Stimulated activated naive CD8-positive, alpha-beta T cell treated with anti-CD3 and anti-CD28 coated beads, Interleukin-15, Interleukin-2, amounts not matched to agents 100 U/mL and 50 U/mL, for 24 hours (primary cell): ENCODE measurements around the gene HSPA5.
"Not testable (repeated sequence)": the region's sequence is repeated elsewhere in the genome, so short reads cannot be mapped to it uniquely, and the experiment has no call there.

Experiments
- ATAC-seq: fragments of 150-1000 bp; cut with Tn5 transposase; one replicate; pipeline ENCODE4 v1.10.0; 2021
- DNase-seq: peaks from one replicate; pipeline ENCODE4 v3.0.0; 2021

HSPA5 gene

DNA sequence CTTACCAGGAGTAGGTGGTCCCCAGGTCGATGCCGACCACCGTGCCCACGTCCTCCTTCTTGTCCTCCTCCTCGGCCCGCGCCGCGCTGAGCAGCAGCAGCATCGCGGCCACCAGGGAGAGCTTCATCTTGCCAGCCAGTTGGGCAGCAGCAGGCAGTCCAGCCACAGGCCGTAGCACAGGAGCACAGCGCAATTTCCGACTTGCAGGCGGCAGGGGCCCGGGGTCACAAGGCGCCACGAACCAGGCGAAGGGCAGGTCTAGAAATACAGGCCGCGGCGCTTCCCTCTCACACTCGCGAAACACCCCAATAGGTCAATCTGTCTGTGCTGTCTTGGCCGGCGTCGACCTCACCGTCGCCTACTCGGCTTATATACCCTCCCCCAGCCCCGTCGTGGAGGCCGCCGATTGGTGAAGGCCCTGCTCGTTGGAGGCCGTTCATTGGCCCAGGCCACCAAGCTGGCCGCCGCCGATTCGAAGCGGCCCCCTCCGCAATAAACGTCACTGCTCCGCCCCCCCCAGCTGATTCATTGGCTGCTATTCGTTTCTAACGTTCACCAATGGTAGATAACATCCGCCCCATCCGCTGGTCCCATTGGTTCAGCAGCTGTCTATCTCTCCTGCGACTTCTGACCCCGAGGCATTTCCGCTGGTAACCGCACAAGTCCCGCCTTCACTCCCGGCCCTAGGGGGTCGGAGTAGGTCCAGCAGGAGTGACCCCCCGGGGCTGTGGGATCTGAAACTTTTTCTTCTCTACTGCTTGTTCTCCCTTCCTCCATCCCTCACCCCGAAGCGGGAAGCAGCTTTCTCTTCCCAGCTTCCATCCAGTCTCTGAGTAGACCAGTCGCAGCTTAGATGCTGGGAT lies at the start of gene HSPA5:
Gene HSPA5, minus strand, starts transcription at position 344 of the 863 bp plus-strand sequence. Its CDS starts 217 bp downstream, at position 127.
- peak; percentile 94 for ATAC-seq
- DNase-seq, result peak; percentile 99

DNA sequence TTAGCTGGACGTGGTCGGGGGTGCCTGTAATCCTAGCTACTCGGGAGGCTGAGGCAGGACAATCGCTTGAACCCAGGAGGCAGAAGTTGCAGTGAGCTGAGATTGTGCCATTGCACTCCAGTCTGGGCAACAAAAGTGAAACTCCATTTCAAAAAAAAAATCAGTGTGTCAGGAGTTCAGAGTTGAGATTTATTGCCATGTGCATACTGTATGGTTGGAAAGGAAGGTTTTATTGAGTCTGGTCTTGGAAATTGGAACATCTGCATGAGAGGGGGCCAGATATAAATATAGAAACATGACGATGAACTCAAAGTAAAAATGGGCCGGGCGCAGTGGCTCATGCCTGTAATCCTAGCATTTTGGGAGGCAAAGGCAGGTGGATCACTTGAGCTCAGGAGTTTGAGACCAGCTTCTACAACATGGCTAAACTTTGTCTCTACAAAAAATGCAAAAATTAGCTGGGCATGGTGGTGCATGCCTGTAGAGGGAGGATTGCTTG lies 45.8 kb upstream of the HSPA5 start:
- ATAC-seq, DNase-seq: not testable (repeated sequence)

DNA sequence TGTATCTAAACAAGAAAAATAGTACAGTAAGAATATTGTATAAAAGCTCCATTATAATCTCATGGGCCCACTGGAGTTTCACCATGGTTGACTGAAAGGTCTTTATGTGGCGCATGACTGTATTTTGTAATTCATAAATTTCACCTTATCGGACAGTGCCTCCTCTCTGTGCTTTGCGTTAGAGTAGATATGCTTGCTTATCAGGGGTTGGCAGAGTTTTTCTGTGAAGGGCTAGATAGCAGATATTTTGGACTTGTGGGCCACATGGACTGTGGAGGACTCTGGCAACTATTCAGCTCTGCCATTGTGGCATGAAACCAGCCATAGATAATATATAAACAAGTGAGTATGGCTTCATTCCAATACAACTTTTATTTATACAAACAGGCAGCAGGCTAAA lies 43.7 kb upstream of the HSPA5 start:
- no peak for ATAC-seq
- DNase-seq, result no peak

DNA sequence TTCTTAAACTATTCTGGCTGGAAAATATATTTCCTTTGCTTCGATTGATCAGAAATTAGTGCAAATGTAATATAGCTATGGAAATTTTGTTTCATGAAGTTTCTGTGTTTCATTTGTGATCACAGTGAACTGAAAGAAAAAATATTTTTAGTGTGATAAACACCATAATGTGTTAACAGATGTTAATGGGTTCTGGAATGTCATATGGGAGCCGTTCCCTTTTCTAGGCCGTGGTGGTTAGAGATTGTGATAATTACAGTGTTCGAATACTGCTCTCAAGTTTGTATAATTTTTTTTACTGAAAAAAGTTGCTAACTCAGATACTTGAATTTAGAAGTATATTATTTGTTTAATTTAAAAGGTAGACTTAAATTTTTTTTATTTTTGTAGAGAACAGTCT lies 39.8 kb upstream of the HSPA5 start:
- ATAC-seq (no peak), DNase-seq (no peak)

DNA sequence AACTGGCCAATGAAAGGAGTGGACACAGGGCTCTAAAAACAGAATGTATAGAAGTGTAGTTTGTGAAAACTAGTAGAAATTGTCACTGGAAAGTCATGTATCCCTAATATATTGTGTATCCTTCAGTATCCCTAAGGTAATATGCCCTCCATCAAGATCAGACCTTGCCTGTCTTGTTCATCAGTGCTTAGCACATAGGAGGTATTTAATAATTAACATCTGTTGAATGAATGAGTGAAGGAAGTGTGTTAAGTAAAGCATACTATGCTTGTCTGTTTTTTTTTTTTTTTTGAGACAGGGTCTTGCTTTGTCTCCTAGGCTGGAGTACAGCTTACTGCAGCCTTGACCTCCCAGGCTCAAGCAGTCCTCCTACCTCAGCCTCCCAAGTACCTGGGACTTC lies 36.3 kb upstream of the HSPA5 start:
- ATAC-seq, result no peak
- no peak for DNase-seq

DNA sequence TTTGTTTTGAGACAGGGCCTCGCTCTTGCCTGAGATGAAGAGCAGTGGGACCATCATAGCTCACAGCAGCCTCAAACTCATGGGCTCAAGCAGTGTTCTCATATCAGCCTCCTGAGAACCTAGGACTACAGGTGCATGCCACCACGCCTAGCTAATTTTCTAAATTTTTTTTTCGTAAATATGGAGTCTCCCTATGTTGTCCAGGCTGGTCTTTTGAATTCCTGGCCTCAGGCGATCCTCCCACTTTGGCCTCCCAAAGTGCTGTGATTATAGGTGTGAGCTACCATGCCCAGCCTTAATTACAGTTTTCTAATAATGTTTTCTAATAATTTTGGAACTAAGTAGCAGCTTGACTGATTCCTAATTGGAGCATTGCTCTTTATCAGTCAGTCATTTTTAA lies 35.6 kb upstream of the HSPA5 start:
- DNase-seq (no peak), ATAC-seq (no peak)

DNA sequence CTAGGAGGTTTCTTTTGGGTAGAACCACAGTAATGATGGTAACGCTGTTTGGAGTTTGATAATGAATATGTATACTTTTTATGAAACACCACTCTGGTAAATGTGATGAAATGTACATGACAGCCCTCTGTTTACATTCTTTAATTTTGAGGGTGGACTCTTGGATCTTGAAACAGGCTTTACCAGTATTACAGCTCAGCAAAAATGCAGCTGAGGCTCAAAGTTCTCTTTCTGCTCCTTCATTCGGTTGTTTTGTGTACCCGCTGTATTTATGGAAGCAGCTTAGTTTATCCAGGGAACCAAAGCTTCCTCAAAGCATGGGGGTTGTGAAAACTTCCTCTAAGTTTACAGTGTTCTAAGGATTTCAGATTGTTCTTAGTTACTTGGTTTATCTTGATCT lies 31.6 kb upstream of the HSPA5 start:
- ATAC-seq, result no peak
- DNase-seq, result no peak

DNA sequence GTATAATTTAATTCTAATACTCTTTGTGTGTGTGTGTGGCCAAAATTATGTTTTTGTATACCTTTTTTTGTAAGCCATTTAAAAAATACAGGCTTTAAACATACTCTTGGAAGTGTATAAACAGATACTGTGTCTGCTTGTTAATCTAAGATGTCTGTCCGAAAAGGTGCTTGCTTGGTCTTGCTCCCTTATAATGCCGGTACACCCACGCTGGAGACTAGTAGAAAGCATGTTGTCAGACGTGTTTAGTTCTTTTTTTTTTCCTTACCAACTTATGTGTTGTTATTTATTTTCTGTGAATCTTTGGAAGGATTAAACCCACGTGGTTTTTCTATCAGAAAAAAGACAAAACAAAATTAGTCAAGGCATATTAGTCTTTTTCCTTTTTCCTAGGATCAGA lies 29.9 kb upstream of the HSPA5 start:
- DNase-seq (no peak), ATAC-seq (no peak)

DNA sequence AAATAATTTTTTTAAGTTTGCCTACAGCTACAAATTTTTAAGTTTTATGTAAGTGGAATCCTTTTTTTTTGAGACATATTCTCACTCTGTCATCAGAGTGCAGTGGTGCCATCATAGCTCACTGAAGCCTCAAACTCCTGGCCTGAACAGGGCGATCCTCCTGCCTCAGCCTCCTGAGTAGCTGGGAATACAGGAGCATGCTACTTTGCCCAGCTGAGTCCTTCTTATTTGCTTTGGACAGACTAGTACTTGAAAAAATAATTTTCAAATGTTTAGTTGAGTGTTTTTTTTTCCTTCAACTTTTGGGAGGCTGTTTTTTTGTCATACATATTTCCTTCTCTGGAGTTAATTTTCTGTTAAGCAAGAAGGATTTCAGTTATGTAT lies 27.9 kb upstream of the HSPA5 start:
- no peak for ATAC-seq
- no peak for DNase-seq

DNA sequence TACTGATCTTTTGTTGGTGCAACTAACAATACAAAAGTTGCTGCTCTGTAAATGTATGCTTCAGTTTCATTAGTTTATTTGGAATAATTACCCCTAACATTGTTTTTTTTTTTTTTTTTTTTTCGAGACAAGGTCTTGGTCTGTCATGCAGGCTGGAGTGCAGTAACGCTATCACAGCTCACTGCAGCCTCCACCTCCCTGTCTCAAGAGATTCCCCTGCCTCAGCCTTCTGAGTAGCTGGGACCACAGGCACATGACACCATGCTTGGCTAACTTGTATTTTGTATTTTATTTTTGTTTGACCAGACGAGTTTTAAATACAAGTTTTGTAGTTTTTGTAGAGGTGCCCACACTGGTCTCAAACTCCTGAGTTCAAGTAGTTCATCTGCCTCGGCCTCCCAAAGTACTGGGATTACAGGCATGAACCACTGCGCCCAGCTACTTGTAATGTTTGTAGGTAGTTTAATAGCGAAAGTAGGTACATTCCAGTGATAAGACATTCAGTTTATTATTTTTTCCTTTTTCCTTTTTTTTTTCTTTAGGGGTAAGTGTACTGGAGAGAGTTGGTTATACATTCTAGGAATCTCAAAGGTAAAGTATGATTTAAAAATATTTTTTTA lies 27.4 kb upstream of the HSPA5 start:
- ATAC-seq (no peak), DNase-seq (no peak)

DNA sequence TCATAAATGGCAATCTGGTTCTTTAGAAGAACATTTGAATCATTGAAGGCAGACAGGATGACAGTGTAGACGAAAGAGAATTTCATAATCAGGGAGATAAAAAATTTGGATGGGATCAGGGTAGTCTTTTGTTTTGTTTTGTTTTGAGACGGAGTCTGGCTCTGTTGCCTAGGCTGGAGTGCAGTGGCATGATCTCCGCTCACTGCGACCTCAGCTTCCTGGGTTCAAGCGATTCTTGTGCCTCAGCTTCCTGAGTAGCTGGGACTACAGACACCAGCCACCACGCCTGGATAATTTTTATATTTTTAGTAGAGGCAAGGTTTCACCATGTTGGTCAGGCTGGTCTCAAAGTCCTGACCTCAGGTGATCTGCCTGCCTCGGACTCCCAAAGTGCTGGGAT lies 22.9 kb upstream of the HSPA5 start:
- not testable (repeated sequence) for ATAC-seq, DNase-seq

DNA sequence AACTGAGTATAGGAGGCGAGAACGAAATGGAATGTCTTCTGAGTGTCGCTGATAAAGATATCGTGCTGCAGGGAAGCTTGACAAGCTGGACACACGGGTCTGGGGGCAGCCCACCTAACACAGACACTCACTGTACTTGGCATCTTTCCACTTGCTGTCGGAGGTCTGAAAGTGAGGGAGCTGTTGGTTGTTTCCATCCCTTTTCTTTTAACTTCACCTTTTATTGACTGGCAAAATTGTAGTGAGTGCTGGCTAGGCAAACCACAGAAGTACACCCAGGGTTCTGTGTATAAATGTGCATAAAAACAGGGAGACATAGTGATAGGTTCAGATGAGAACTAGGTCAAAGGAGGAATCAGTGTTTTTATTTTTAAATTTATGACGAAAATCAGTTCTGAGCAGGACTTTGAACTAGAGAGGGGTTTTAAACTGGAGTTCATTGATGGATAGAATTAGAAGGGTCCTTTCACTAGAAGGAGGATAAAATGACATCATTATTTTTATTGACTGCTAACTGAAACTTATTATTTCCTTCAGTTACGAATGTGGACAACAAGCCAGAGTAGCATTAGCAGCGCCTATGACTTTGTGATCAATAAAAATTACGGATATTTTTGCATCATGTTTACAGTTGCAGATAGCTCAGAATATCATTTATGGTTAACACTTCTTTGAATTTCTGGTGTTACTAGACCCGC lies 21.3 kb upstream of the HSPA5 start:
- ATAC-seq (no peak), DNase-seq (no peak)

DNA sequence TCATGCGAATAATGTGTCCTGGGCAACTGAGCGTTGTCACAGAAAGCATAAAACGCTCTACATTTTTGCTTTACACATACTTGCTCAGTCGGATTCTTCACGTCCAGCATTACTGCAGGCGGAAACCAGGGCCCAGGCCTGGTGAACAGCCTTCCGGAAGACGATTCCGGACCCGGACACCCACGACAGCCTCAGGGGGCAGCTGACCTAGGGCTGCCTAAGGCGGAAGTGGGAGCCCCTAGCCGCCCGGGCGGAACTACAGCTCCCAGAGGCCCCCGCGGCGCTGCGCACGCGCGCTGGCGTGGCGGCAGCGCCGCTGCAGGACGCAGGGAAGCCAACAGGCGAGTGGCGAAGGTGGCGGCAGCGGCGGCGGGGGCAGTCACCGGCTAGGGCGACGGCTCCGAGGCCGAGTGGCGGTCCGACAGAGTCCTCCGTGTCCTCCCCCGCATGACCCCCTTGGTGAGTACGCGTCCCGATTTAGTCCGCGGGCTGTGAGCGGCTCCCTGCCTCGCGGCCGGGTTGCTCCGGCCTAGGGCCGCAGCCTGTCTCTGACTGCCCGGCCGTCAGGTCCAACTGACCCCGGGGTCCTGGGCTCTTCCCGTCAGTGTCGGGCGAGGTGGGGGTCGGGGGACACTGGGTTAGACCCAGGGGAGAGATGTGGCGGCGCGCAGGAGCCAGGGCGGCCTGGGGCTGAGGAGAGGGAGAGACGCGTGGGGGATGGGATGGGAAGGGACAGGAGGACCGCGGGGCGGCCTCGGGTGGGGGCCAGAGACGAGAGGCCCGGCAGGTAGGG lies 20.6 kb upstream of the HSPA5 start, which contains the start of gene GAPVD1:
Gene GAPVD1, plus strand, starts transcription at position 326 of the 793 bp plus-strand sequence. CDS start 37,096 bp downstream, outside the sequence.
- DNase-seq (peak; percentile 94), ATAC-seq (peak; percentile 99)

DNA sequence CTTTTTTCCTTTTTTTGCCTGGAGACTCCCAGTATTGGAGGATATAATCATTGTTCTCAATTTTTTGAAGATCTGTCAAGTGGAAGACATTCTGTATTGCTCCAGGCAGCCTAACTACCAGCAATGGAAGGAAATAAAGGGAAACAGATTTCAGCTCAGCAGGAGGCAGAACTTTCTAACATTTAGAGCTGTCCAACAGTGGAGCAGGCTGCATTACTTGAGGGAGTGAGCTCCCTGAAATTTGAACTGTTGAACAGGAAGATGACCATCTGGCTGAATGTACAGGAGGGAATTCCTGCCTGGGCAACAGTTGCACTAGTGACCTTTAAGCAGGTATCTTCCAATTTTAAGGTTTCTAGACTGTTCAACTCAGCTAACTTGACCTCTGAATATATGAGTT lies 19.4 kb upstream of the HSPA5 start:
- no peak for DNase-seq
- ATAC-seq, result no peak

DNA sequence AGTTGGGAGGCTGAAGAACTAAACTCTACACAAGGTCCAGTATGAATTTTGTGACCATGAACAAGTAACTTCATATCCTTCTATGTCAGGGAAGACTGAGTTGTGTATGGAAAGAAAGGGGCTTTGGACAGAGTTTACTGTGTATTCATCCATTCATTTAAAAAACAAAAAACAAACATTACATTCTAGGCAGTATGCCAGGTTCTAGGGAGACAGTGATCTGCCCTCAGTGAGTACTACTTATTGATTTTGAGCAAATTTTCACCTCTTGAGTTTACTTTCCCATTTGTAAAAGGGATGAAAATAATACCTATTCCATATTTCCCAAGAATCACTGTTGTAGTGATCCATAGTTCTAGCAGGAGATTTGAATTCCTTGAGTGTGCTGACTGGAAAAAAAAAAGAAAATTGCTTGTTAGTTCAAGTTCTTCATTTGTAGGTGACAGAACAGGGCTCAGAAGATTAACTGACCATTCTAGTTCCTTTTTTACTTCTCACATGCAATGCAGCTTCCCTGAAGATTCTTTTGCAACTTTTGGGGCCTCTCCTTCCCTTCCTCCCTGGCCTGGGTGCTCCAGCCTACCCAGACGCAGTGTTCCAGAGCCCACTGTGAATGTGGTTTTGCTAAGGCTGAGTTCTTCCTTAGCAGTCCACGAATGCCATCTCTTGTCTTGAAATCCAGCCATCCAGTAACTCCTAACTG lies 17.8 kb upstream of the HSPA5 start:
- DNase-seq (no peak), ATAC-seq (no peak)

DNA sequence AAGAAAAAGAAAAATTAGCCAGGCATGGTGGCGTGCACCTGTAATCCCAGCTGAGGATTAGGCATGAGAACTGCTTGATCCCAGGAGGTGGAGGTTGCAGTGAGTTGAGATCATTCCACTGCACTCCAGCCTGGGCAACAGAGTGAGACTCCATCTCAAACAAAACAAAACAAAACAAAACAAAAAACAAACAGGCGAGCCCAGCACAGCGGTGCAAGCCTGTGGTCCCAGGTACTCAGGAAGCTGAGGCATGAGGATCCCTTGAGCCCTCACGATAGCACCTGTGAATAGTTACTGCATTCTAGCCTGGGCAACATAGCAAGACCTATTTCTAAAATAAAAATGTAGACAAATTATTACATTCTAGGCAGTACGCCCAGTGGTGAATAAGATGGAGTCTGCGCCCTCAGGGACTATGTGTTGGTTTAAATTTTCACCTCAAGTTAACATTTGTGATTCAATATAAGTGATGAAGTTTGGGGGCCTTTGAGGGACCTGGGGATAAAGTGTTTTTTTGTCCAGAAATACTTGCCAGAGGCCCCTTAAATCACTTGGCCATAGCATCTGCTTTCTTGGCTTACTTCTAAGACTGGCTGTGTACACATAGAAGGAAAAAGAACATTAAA lies 17.1 kb upstream of the HSPA5 start:
- ATAC-seq, result no peak
- DNase-seq, result no peak

DNA sequence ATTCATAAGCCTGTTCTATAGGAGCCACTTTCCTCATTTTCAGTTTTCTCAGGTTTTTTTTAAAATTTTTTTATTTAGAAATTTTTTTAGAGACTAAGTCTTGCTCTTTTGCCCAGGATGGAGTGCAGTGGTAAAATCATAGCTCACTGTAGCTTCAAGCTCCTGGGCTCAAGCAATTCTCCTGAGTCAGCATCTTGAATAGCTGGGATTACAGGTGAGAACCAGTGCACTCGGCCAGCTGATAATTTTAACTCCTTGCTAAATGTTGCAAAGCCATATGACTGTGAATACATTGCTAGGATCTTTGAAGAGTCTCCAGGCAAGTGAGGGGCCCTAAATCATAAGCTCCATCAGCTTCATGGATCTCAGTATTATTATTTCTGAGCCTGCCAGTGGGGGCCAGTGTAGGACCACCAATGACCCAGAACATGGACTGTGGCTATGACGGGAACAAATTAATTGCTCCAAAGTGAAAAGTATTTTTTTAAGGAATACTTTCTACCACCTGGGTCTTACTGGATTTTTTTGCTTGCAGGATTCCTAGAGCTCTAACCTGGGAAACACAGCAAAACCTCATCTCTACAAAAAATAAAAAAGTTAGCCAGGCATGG lies 14.7 kb upstream of the HSPA5 start:
- ATAC-seq, result no peak
- peak; percentile 34 for DNase-seq

DNA sequence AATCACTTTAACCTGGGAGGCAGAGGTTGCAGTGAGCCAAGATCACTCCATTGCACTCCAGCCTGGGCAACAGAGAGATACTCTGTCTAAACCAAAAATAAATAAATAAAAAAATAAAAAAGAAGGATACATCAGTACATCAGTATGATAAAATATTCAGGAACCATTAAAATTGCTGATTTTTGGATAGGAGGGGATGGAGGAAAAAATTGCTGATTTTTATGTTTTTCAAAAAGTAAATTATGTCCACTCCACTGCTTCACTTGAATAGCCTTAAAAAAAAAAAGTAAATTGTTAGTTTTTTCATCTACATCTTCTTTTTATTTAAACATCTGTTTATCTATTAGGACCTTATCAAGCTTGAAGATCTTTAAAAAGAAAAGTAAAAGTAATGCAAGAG lies 13.1 kb upstream of the HSPA5 start:
- ATAC-seq, result no peak
- no peak for DNase-seq

DNA sequence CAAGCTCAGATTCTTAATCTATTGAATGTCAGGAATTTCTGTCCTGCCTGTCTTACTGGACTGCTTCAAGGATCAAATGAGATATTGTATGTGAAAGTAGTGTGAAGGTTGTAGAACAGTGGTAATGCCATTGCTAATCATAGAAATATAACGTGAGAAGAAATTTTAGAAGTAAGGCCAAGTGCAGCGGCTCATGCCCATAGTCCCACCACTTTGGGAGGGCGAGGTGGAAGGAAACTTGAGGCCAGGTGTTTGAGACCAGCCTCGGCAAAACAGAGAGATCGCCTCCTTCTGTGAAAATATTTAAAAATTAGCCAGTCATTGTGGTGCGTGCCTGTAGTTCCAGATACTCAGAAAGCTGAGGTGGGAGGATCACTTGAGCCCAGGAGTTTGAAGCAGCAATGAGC lies 5.1 kb upstream of the HSPA5 start:
- DNase-seq, result no peak
- no peak for ATAC-seq

DNA sequence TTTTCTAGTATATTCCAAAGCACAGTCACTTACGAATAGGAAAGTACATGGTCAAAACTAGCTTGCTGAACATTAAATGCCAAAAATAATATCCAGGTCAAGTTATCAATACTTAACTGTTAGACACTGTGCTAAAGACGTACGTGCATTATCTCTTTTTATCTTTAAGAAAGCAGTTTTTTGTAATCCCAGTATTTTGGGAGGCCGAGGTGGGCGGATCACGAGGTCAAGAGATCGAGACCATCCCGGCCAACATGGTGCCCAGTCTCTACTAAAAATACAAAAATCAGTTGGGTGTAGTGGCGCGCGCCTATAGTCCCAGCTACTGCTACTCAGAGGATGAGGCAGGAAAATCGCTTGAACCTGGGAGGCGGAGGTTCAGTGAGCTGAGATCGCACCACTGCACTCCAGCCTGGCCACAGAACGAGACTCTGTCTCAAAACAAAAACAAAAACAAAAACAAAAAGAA lies 2.7 kb upstream of the HSPA5 start:
- no peak for ATAC-seq
- DNase-seq, result no peak
